Ovary (tissue), 9 donors: Measurements from ENCODE around the gene VPS52. TPM values are rescaled to one million over a fixed set of nuclear protein-coding genes. Genes with fewer than 3 reads are reported as not detected.

Source experiments
- DNase-seq, 5 donors: peaks; one replicate each; pipeline ENCODE4 v3.0.0-alpha.2; 2019 to 2020
- H3K27ac ChIP-seq, 2 donors: fragments of 200-600 bp; one replicate each; pipeline versions ENCODE4 v1.5.1 to v1.8.0; 2019 to 2022
- H3K27me3 ChIP-seq: fragments of 200-600 bp; one replicate; pipeline ENCODE4 v1.8.0; 2022
- H3K36me3 ChIP-seq: fragments of 200-600 bp; sonication (generic); one replicate; pipeline ENCODE4 v1.5.1; 2019
- H3K4me1 ChIP-seq: one replicate; pipeline ENCODE4 v1.8.1; 2013; ENCODE audit warnings: mild to moderate bottlenecking, moderate library complexity; ENCODE audit not compliant: insufficient read depth
- H3K4me3 ChIP-seq: fragments of 200-600 bp; sonication (generic); one replicate; pipeline ENCODE4 v1.5.1; 2017
- H3K9me3 ChIP-seq, 2 donors: fragments of 200-600 bp in 1 of 2; sonication (generic) in 1 of 2; one replicate each; pipeline versions ENCODE4 v1.5.1 to v1.8.1; 2013 to 2019; ENCODE audit warnings: mild to moderate bottlenecking in 1 of 2, moderate library complexity in 1 of 2
- EP300 ChIP-seq: sonication (generic); formaldehyde crosslinking; IDR thresholded peaks from one replicate; pipeline ENCODE4 v1.6.1; 2017; ENCODE audit warnings: antibody characterized with exemption
- POLR2A ChIP-seq: fragments of 450-650 bp; IDR thresholded peaks from one replicate; pipeline ENCODE4 v1.6.1; 2017; ENCODE audit warnings: antibody characterized with exemption, mild to moderate bottlenecking, moderate library complexity
- WGBS, 3 donors: extraction: QIAGEN DNeasy Blood & Tissue Kit in 1 of 3; methylation state at CpG; one replicate each; pipeline versions ENCODE4 v1.1.5 to v1.1.7; 2013 to 2017; 5-methylcytosine and 5-hydroxymethylcytosine counted together
- intact Hi-C, 4 donors: fragments of 100-400 bp; cut with DNase I; formaldehyde crosslinking; loops; one replicate each; pipeline versions ENCODE4 v1.11.0 to v1.15.1; 2022 to 2023
- polyA plus RNA-seq, 2 donors: library from polyadenylated mRNA; stranded (reverse); fragments of 200-250 nt in 1 of 2; fragments of 350-450 nt in 1 of 2; fragmentation: Illumina TruSeq in 1 of 2; extraction: RNeasy Lipid Tissue Mini Kit (QIAGEN cat#74804) in 1 of 2; gene quantifications; one replicate each; pipeline ENCODE4 v1.2.3, GENCODE V29; 2013 to 2014
- total RNA-seq, 7 donors: library from RNA; depleted of rRNA in 2 of 7; stranded (reverse); fragments of >200 nt in 2 of 7; fragmentation: NEBNext Ultra II Directional in 3 of 7; extraction: Animal tissue kit (Norgen Biotek cat#: 25700) in 3 of 7; gene quantifications; one replicate each; pipeline versions ENCODE4 v1.1.0 to v1.2.4, GENCODE V29; 2016 to 2023
- TF ChIP-seq, protein P1 (sequence below), 3 donors: fragments of 450-650 bp in 2 of 3; fragments of 200-600 bp in 1 of 3; IDR thresholded peaks; one replicate each; pipeline versions ENCODE4 v1.5.1 to v1.8.0; 2016 to 2022; ENCODE audit warnings: antibody characterized with exemption in 3 of 3, mild to moderate bottlenecking in 1 of 3
- donor health status: DM: no; HTN: no; CAD: no; lungs with moderate emphysema.
- donor health status: DM: no; HTN: no; CAD: no.
- donor health status: Bipolar disorder and iron deficiency.
- donor health status: DM: yes; HTN: yes; CAD: no.
- donor health status: DM: no; HTN: no; CAD: no.
- donor health status: DM: yes; HTN: yes; CAD: no.

Gene VPS52
- total and polyA plus RNA-seq, 9 donors: 24.0 to 56.7 (median 45.2) TPM

DNA sequence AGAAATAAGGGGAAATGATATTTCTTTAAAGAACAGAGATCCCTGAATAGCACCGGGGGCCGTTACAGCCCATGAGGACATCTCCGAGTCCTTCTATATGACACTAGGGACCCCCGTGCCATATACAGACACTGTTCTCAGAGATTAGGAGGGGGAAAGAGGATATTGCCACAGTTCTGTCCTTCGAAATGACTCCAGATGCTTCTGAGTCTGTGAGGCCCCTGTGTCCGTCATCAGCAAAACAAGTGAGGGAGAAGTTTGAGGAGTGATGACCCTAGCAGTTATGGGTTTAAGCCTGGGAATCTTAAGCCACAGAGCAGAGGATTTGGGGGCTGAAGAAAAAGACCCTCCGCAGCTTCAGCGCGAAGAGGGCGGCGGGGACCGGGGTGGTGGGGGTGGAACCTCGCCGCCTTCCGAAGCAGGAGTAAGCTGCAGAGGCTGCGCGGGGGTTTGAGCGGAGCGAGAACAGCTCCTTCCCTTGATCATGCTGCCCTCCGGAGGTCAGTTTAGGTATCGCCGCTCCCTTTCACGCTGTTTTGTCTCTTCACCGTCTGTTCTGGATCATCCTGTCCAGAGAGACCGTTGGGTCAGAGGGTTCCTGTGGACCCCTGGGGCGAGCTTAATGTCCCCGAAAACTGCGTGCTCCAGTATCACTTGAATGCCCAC, 23.6 kb downstream of the VPS52 start:
- peak; percentile 81 to 94 (median 93) for DNase-seq
- peak overlapping the region; percentile 51 for H3K4me3 ChIP-seq
- 1 to 3% (median 2%) methylated on average over 27 to 28 of the region's 28 CpGs for WGBS, 3 donors
- H3K27ac ChIP-seq: peak overlapping the region; percentile 73 to 84
- H3K4me1 ChIP-seq: peaks cover 3% of the 10 kb centered on the region
- no peaks in the 10 kb centered on the region for H3K27me3 ChIP-seq
- no peaks in the 10 kb centered on the region for H3K36me3 ChIP-seq
- intact Hi-C loops: loop anchor here (2.0 to 10.0 kb wide), 5 partner anchors 85 to 243 kb away; partner anchors contain the start of gene HLA-DOA (in 3 of the 4)
- H3K9me3 ChIP-seq: no peaks in the 10 kb centered on the region
- no peak for TF ChIP-seq POLR2A
- TF ChIP-seq, protein P1, sequence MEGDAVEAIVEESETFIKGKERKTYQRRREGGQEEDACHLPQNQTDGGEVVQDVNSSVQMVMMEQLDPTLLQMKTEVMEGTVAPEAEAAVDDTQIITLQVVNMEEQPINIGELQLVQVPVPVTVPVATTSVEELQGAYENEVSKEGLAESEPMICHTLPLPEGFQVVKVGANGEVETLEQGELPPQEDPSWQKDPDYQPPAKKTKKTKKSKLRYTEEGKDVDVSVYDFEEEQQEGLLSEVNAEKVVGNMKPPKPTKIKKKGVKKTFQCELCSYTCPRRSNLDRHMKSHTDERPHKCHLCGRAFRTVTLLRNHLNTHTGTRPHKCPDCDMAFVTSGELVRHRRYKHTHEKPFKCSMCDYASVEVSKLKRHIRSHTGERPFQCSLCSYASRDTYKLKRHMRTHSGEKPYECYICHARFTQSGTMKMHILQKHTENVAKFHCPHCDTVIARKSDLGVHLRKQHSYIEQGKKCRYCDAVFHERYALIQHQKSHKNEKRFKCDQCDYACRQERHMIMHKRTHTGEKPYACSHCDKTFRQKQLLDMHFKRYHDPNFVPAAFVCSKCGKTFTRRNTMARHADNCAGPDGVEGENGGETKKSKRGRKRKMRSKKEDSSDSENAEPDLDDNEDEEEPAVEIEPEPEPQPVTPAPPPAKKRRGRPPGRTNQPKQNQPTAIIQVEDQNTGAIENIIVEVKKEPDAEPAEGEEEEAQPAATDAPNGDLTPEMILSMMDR (IDR thresholded peaks at IDR 0.05): peak; percentile 94 to 96 (median 95)

DNA sequence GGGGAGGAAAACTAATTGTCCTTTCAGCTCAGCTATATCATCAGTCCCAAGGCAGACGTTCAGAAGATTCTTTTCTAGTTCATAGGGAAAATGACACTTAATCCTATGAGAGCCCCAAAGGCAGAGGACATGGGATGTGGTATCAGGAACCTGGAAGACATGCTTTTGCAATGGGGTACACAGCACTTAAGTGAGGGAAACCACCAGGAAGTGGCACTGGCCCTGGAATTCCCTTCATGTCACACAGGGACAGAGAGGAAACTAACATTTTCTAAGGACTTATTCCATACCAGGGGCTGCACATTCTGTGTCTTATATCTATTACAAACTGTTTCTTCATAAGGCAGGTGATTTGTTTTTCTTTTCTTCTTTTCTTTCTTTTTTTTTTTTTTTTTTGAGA, 28.2 kb downstream of the VPS52 start:
- DNase-seq: no peak
- 24 to 32% (median 31%) methylated on average over 1 of the region's 1 CpG for WGBS, 3 donors
- intact Hi-C loops: loop anchor here in 2 of 4 donors (10.0 kb wide), 1 partner anchor 239 kb away; the partner anchor contains the start of gene HLA-DOA (in 2 of the 2)
- TF ChIP-seq, protein P1 (IDR thresholded peaks at IDR 0.05): no peak
- TF ChIP-seq EP300: no peak
- no peak for TF ChIP-seq POLR2A
- Histone ChIP-seq H3K27ac (no peak overlapping the region), H3K36me3 (no peaks in the 10 kb centered on the region), H3K4me1 (no peaks in the 10 kb centered on the region), H3K9me3 (no peaks in the 10 kb centered on the region), H3K27me3 (no peaks in the 10 kb centered on the region), H3K4me3 (no peak overlapping the region)

DNA sequence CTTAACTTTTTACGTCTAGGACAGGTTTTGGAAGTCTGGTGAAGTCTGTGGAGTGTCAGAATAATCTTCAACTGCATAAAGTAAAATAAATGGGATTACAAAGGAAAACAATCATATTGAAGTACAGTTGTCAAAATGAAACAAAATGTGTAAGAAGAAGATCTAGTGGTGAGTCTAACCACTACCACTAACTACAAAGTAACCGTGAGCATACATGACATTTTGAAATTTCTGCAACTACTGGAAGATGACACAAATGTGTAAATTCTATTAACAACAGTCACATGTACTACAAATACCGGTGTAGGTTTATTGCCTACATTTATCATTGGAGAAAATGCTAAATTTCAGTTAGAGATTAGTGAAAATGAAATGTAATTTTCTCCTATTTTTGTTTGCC, 29.7 kb downstream of the VPS52 start:
- Histone ChIP-seq H3K36me3 (no peaks in the 10 kb centered on the region), H3K27me3 (no peaks in the 10 kb centered on the region), H3K27ac (no peak overlapping the region), H3K4me3 (no peak overlapping the region), H3K4me1 (no peaks in the 10 kb centered on the region), H3K9me3 (no peaks in the 10 kb centered on the region)
- 51 to 54% (median 54%) methylated on average over 3 of the region's 3 CpGs for WGBS, 3 donors
- DNase-seq: no peak
- intact Hi-C loops: loop anchor here in 2 of 4 donors (10.0 kb wide), 1 partner anchor 237 kb away; the partner anchor contains the start of gene HLA-DOA (in 2 of the 2)
- TF ChIP-seq, protein P1 (IDR thresholded peaks at IDR 0.05): no peak
- TF ChIP-seq POLR2A (no peak), EP300 (no peak)

DNA sequence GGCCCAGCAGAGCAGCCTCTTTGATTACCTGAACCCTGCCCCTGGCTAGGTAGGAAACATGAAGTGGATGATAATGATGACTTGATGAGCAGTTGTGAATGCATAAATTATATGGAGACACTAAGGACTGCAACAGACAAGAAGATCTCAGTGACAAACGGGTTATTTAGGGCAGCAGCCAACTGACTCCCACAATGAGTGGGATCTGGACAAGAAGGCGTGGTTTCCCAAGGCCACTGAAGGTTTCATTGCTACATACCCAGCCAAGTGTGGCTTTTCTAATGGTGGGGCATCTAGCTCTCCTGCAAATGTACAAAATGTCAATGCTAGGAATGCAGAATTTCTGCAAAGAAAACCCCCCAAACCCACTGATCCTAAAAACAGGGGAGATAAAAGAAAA, 33.9 kb downstream of the VPS52 start:
- DNase-seq: no peak

More for the DNA sequence above, 33.9 kb downstream of the VPS52 start:
- intact Hi-C loops: no loop called here
- H3K4me3 ChIP-seq: no peak overlapping the region
- no peaks in the 10 kb centered on the region for H3K9me3 ChIP-seq
- WGBS, 3 donors: 13 to 35% (median 19%) methylated on average over 2 of the region's 2 CpGs
- H3K27me3 ChIP-seq: no peaks in the 10 kb centered on the region
- no peak overlapping the region for H3K27ac ChIP-seq
- no peaks in the 10 kb centered on the region for H3K36me3 ChIP-seq
- TF ChIP-seq EP300: no peak
- TF ChIP-seq POLR2A: no peak
- TF ChIP-seq, protein P1 (IDR thresholded peaks at IDR 0.05): no peak
- no peaks in the 10 kb centered on the region for H3K4me1 ChIP-seq
